ENCODE measurements around the gene PMAIP1.
"Not testable (repeated sequence)": the region's sequence is repeated elsewhere in the genome, so short reads cannot be mapped to it uniquely, and the experiment has no call there.

PMAIP1 gene

GRCh38 chr18:59885579-59886163, 14.1 kb upstream of the PMAIP1 start:
- DNase-seq = no peak

GRCh38 chr18:59886399-59886798, 13.4 kb upstream of the PMAIP1 start:
- not testable (repeated sequence) for DNase-seq

GRCh38 chr18:59892123-59892522, 7.7 kb upstream of the PMAIP1 start:
- DNase-seq = no peak

GRCh38 chr18:59893971-59894370, 5.8 kb upstream of the PMAIP1 start:
- no peak for DNase-seq

GRCh38 chr18:59897321-59897954, 2.4 kb upstream of the PMAIP1 start:
- no peak for DNase-seq

GRCh38 chr18:59898093-59898492, 1.7 kb upstream of the PMAIP1 start:
- DNase-seq = no peak

- no peak for DNase-seq
Observed at GRCh38 chr18:59898609-59899297, 1.0 kb upstream of the PMAIP1 start.

GRCh38 chr18:59900222-59901128, 679 bp downstream of the PMAIP1 start:
- peak in 1 of 2 experiments; percentile 38 for DNase-seq

- DNase-seq = no peak
Observed at GRCh38 chr18:59902131-59902992, 2.6 kb downstream of the PMAIP1 start.

GRCh38 chr18:59902993-59903610, 3.3 kb downstream of the PMAIP1 start:
- no peak for DNase-seq

GRCh38 chr18:59904011-59904601, 4.3 kb downstream of the PMAIP1 start:
- DNase-seq = no peak

GRCh38 chr18:59905686-59906091, 5.9 kb downstream of the PMAIP1 start:
- DNase-seq = no peak

GRCh38 chr18:59906203-59906602, 6.4 kb downstream of the PMAIP1 start:
- DNase-seq = no peak

- DNase-seq = no peak
Observed at GRCh38 chr18:59907172-59907571, 7.4 kb downstream of the PMAIP1 start.

- DNase-seq = no peak
Observed at GRCh38 chr18:59907660-59908059, 7.9 kb downstream of the PMAIP1 start.

- no peak for DNase-seq
Observed at GRCh38 chr18:59908799-59909198, 9.0 kb downstream of the PMAIP1 start.

- no peak for DNase-seq
Observed at GRCh38 chr18:59909289-59910036, 9.7 kb downstream of the PMAIP1 start.

- DNase-seq = no peak
Observed at GRCh38 chr18:59910967-59911366, 11.2 kb downstream of the PMAIP1 start.

- no peak for DNase-seq
Observed at GRCh38 chr18:59911600-59911999, 11.8 kb downstream of the PMAIP1 start.

- no peak for DNase-seq
Observed at GRCh38 chr18:59912007-59912550, 12.3 kb downstream of the PMAIP1 start.

Data from NCI-H446 (cell line).